Nephron progenitor cell (in vitro differentiated cells): ENCODE measurements around the gene S1PR3.

Experiments used
- DNase-seq: peaks from one replicate; pipeline ENCODE4 v3.0.0; 2021
- H3K27ac Mint-ChIP-seq: 2 replicates; pipeline ENCODE4 v1.8.0; 2021; ENCODE audit warnings: mild to moderate bottlenecking, moderate library complexity, mixed read lengths
- H3K27me3 Mint-ChIP-seq: 2 replicates; pipeline ENCODE4 v1.8.0; 2021; ENCODE audit warnings: mild to moderate bottlenecking, low read depth, mixed read lengths; ENCODE audit not compliant: poor library complexity
- H3K36me3 Mint-ChIP-seq: 2 replicates; pipeline ENCODE4 v1.8.0; 2021; ENCODE audit warnings: low read depth, mixed read lengths
- H3K4me1 Mint-ChIP-seq: 2 replicates; pipeline ENCODE4 v1.8.0; 2021; ENCODE audit warnings: mixed read lengths
- H3K4me3 Mint-ChIP-seq: 2 replicates; pipeline ENCODE4 v1.8.0; 2021; ENCODE audit warnings: mild to moderate bottlenecking, moderate library complexity, mixed read lengths
- H3K9me3 Mint-ChIP-seq: 2 replicates; pipeline ENCODE4 v1.8.0; 2021; ENCODE audit warnings: mild to moderate bottlenecking, moderate library complexity, mixed read lengths
- TF ChIP-seq, protein P1 (sequence below): fragments of 200-600 bp; sonication (generic); IDR thresholded peaks from 2 replicates; pipeline ENCODE4 v1.5.0; 2021; ENCODE audit warnings: antibody characterized with exemption

S1PR3 gene

DNA sequence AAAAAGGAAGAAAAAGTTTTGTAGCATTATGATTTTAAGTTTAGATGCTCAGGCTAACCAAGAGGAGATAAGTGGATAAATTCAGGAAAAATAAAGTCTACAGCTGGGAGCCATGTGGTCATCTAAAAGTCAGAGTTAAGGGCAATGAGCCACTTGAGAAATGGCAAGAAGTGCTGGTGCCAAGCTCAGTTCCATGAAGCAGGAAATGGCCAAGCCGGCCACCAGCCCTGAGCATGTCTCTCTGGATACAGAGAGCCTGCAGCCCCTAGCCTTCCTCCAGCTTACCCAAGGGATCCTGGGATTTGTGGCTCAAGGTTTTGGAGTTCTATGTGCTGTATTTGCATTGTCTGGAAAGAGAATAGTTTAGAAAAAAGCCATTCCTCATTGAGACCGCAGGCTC is 12.2 kb upstream of the S1PR3 start:
- DNase-seq: no peak
- peaks cover 23% of the 10 kb centered on the region for H3K4me1 Mint-ChIP-seq
- H3K36me3 Mint-ChIP-seq: peaks cover 14% of the 10 kb centered on the region
- H3K27me3 Mint-ChIP-seq: no peaks in the 10 kb centered on the region
- H3K4me3 Mint-ChIP-seq: no peak overlapping the region
- H3K9me3 Mint-ChIP-seq: peaks cover 39% of the 10 kb centered on the region
- TF ChIP-seq, protein P1, sequence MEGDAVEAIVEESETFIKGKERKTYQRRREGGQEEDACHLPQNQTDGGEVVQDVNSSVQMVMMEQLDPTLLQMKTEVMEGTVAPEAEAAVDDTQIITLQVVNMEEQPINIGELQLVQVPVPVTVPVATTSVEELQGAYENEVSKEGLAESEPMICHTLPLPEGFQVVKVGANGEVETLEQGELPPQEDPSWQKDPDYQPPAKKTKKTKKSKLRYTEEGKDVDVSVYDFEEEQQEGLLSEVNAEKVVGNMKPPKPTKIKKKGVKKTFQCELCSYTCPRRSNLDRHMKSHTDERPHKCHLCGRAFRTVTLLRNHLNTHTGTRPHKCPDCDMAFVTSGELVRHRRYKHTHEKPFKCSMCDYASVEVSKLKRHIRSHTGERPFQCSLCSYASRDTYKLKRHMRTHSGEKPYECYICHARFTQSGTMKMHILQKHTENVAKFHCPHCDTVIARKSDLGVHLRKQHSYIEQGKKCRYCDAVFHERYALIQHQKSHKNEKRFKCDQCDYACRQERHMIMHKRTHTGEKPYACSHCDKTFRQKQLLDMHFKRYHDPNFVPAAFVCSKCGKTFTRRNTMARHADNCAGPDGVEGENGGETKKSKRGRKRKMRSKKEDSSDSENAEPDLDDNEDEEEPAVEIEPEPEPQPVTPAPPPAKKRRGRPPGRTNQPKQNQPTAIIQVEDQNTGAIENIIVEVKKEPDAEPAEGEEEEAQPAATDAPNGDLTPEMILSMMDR: no peak
- no peak overlapping the region for H3K27ac Mint-ChIP-seq

- no peak overlapping the region for H3K27ac Mint-ChIP-seq
- H3K36me3 Mint-ChIP-seq: peaks cover 14% of the 10 kb centered on the region
- H3K27me3 Mint-ChIP-seq: no peaks in the 10 kb centered on the region
- TF ChIP-seq, protein P1: no peak
- H3K9me3 Mint-ChIP-seq: peaks cover 39% of the 10 kb centered on the region
- peaks cover 23% of the 10 kb centered on the region for H3K4me1 Mint-ChIP-seq
- H3K4me3 Mint-ChIP-seq: no peak overlapping the region
- DNase-seq: no peak
Measured at GRCh38 chr9:88979791-88980190, 11.5 kb upstream of the S1PR3 start.

GRCh38 chr9:88980740-88981203 is 10.5 kb upstream of the S1PR3 start:
- Mint-ChIP-seq H3K4me3 (no peak overlapping the region), H3K27ac (no peak overlapping the region), H3K27me3 (no peaks in the 10 kb centered on the region), H3K4me1 (peaks cover 23% of the 10 kb centered on the region), H3K9me3 (peaks cover 39% of the 10 kb centered on the region), H3K36me3 (peaks cover 14% of the 10 kb centered on the region)
- TF ChIP-seq, protein P1: no peak
- no peak for DNase-seq

GRCh38 chr9:88983865-88984542 is 7.3 kb upstream of the S1PR3 start:
- H3K9me3 Mint-ChIP-seq: peaks cover 39% of the 10 kb centered on the region
- no peaks in the 10 kb centered on the region for H3K27me3 Mint-ChIP-seq
- TF ChIP-seq, protein P1: no peak
- H3K27ac Mint-ChIP-seq: no peak overlapping the region
- no peak overlapping the region for H3K4me3 Mint-ChIP-seq
- peaks cover 19% of the 10 kb centered on the region for H3K36me3 Mint-ChIP-seq
- H3K4me1 Mint-ChIP-seq: peaks cover 9% of the 10 kb centered on the region
- DNase-seq: no peak

GRCh38 chr9:88984543-88984883 is 6.8 kb upstream of the S1PR3 start:
- Mint-ChIP-seq H3K27me3 (no peaks in the 10 kb centered on the region), H3K9me3 (peaks cover 38% of the 10 kb centered on the region), H3K4me3 (no peak overlapping the region), H3K4me1 (peaks cover 14% of the 10 kb centered on the region), H3K36me3 (peaks cover 19% of the 10 kb centered on the region), H3K27ac (no peak overlapping the region)
- TF ChIP-seq, protein P1: no peak
- no peak for DNase-seq

DNA sequence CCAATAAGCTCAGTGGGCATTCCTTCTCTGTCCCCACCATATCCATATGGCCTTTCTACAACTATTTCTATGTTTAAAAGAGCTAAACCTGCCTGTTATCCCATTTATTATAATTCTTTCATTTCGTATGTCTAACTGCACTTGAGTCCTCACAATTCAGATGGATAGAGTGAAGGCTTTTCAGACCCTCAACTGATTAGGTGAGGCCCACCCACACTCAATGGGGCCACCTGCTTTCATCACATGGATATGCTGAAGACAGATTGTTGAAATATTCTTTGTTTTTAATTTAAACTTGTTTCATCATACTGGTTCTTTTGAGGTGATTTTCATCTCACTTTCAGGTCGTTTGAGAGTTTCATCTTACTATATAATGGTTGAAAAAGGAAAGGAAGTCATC is 5.7 kb upstream of the S1PR3 start:
- TF ChIP-seq, protein P1: no peak
- no peak for DNase-seq
- peaks cover 31% of the 10 kb centered on the region for H3K9me3 Mint-ChIP-seq
- peaks cover 25% of the 10 kb centered on the region for H3K4me1 Mint-ChIP-seq
- H3K27ac Mint-ChIP-seq: no peak overlapping the region
- H3K4me3 Mint-ChIP-seq: no peak overlapping the region
- peaks cover 19% of the 10 kb centered on the region for H3K36me3 Mint-ChIP-seq
- no peaks in the 10 kb centered on the region for H3K27me3 Mint-ChIP-seq
